ENCODE measurements around the gene ERF.

DNA sequence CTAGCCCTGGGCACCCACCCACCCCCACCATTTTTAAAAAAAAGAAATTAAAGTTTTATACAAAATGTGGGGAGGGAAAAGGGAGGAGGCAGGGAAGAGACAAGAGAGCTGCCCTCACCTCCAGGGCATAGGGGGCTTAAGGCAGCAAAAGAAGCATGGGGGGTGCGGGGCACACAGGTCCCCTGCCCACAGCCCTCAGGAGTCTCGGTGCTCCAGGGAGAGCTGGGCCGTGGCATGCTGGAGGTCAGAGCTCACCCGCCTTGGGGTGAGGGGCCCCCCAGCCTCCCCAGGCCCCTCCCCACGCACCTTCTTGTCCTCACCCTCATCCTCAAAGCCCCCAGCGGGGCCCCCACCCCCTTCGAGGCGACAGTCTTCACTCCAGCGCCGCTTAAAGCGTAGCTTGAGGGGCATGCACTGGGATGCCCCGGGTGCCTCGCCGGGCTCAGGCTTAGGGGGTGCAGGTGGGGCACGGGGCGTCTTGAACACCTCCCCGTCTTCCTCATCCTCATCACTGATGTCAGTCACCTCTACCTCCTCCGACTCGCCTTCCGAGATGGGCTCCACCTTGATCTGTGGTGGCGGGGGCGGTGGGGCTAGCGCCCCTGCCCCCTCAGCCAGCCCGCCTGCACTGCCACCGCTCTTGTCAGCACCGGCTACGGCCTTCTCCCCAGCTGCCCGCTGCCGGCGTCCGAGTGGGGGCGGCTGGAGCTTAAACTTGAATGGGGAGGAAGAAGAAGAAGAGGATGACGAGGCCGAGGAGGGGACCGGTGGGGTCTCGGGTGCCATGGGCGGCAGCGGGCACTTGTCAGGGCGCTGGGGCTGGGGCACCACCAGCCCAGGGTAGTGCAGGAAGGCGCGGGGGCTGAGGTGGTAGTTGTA is 6.4 kb downstream of the ERF start:
- TF ChIP-seq TAF1 (IDR thresholded peaks at IDR 0.05; ENCODE audit: borderline replicate concordance, low read depth, low read length) (no peak), POLR2A (IDR thresholded peaks at IDR 0.05; ENCODE audit: low read depth, low read length) (no peak)

Data from GM12892 (cell line).